A549 (cell line): ENCODE measurements around the gene CD99. TPM values are rescaled to one million over a fixed set of nuclear protein-coding genes. Genes with fewer than 3 reads are reported as not detected.

ENCODE experiments used
- ATAC-seq, 2 experiments: fragments of 200-7000 bp in 1 of 2; fragments of >200 bp in 1 of 2; cut with Nextera tagmentation in 1 of 2; cut with Tn5 transposase in 1 of 2; 3 replicates each; pipeline versions ENCODE4 v1.8.0 to v1.9.1; 2018 to 2020; ENCODE audit warnings: mild to moderate bottlenecking in 1 of 2, moderate library complexity in 1 of 2
- CTCF ChIA-PET: fragments of 300-600 bp; sonication (Branson Sonifier 250); formaldehyde crosslinking; extraction: SDS; loops from one replicate; lab custom pipeline; 2021; ENCODE audit warnings: antibody characterized with exemption, inconsistent platforms; lab: Yijun Ruan, JAX
- POLR2A ChIA-PET: fragments of 350-600 bp; formaldehyde crosslinking; extraction: SDS; loops from one replicate; lab custom pipeline; 2021; ENCODE audit warnings: antibody characterized with exemption, inconsistent platforms; lab: Yijun Ruan, JAX
- DNase-seq, 2 experiments: peaks; one replicate each; pipeline versions ENCODE4 v3.0.0 to v3.0.0-alpha.2; 2011 to 2016; ENCODE audit warnings: low read depth in 1 of 2, low spot score in 1 of 2
- FAIRE-seq: peaks from 2 replicates; lab custom pipeline; 2011; peaks lifted over from hg19 to GRCh38; lab: Jason Lieb, UNC
- H3K27ac ChIP-seq, 2 experiments: fragments of >200 bp; sonication (Bioruptor Twin); formaldehyde crosslinking; 3 replicates each; pipeline ENCODE4 v1.5.1; 2016 to 2017
- H3K4me1 ChIP-seq: fragments of >200 bp; sonication (Bioruptor Twin); formaldehyde crosslinking; 3 replicates; pipeline ENCODE4 v1.6.1; 2016
- H3K4me2 ChIP-seq: fragments of >200 bp; sonication (Bioruptor Twin); formaldehyde crosslinking; 3 replicates; pipeline ENCODE4 v1.6.1; 2016
- H3K4me3 ChIP-seq: fragments of >200 bp; sonication (Bioruptor Twin); formaldehyde crosslinking; 3 replicates; pipeline ENCODE4 v1.5.1; 2016
- H3K9me3 ChIP-seq: fragments of >200 bp; sonication (Bioruptor Twin); formaldehyde crosslinking; 3 replicates; pipeline ENCODE4 v1.6.1; 2016
- CBX8 ChIP-seq: fragments of 200-600 bp; sonication (generic); IDR thresholded peaks from 2 replicates; pipeline ENCODE4 v1.6.1; 2016
- CHD2 ChIP-seq: fragments of 150-350 bp; IDR thresholded peaks from 2 replicates; pipeline ENCODE4 v1.6.1; 2014; ENCODE audit warnings: low read length; ENCODE audit not compliant: partially characterized antibody
- CTCF ChIP-seq: fragments of >200 bp; sonication (Bioruptor Twin); formaldehyde crosslinking; IDR thresholded peaks from 3 replicates; pipeline ENCODE4 v1.5.1; 2016
- E2F6 ChIP-seq: IDR thresholded peaks from 2 replicates; pipeline ENCODE4 v1.6.1; 2012; ENCODE audit warnings: low read depth, borderline replicate concordance
- GATA3 ChIP-seq: IDR thresholded peaks from 2 replicates; pipeline ENCODE4 v1.6.1; 2012; ENCODE audit warnings: borderline replicate concordance
- HMGXB4 ChIP-seq: fragments of 250-450 bp; sonication (Bioruptor Pico); IDR thresholded peaks from 2 replicates; pipeline ENCODE4 v1.5.0; 2021; ENCODE audit warnings: mild to moderate bottlenecking, moderate library complexity, borderline replicate concordance
- HOXB5 ChIP-seq: fragments of 250-450 bp; sonication (Bioruptor Pico); IDR thresholded peaks from 2 replicates; pipeline ENCODE4 v1.5.0; 2020; ENCODE audit warnings: mild to moderate bottlenecking, moderate library complexity
- JUN ChIP-seq, 2 experiments: fragments of >200 bp; sonication (Bioruptor Twin); formaldehyde crosslinking; IDR thresholded peaks; 2 replicates in 1 of 2; 3 replicates in 1 of 2; pipeline ENCODE4 v1.6.1; 2016 to 2017
- PBX3 ChIP-seq: IDR thresholded peaks from 2 replicates; pipeline ENCODE4 v1.6.1; 2012
- PHF8 ChIP-seq: fragments of 200-600 bp; sonication (generic); IDR thresholded peaks from 2 replicates; pipeline ENCODE4 v1.6.1; 2016; ENCODE audit warnings: low read depth, mild to moderate bottlenecking, antibody characterized with exemption, moderate library complexity, borderline replicate concordance
- REST ChIP-seq: fragments of 200-600 bp; sonication (generic); IDR thresholded peaks from 2 replicates; pipeline ENCODE4 v1.6.1; 2016; ENCODE audit warnings: antibody characterized with exemption, mild to moderate bottlenecking, moderate library complexity
- SREBF2 ChIP-seq: fragments of 450-650 bp; IDR thresholded peaks from 2 replicates; pipeline ENCODE4 v1.6.1; 2014; ENCODE audit warnings: mild to moderate bottlenecking, moderate library complexity
- USF2 ChIP-seq: fragments of 450-650 bp; IDR thresholded peaks from 2 replicates; pipeline ENCODE4 v1.6.1; 2014; ENCODE audit warnings: antibody characterized with exemption
- ZC3H11A ChIP-seq: fragments of 450-650 bp; IDR thresholded peaks from 2 replicates; pipeline ENCODE4 v1.6.1; 2014; ENCODE audit warnings: antibody characterized with exemption, mild to moderate bottlenecking
- WGBS: methylation state at CpG from one replicate; pipeline ENCODE4 v1.1.6; 2017; ENCODE audit errors: missing lambda C conversion rate; 5-methylcytosine and 5-hydroxymethylcytosine counted together
- polyA plus RNA-seq, 4 experiments: library from polyadenylated mRNA; depleted of rRNA in 3 of 4; stranded (reverse); fragments of >200 nt; fragmentation: RNase III in 1 of 4; extraction: RNeasy Plus Mini Kit Qiagen cat#74134 plus additional on column Dnase treatment in 1 of 4; gene quantifications; 2 replicates in 3 of 4; 3 replicates in 1 of 4; pipeline ENCODE4 v1.2.3, GENCODE V29; 2011 to 2017

CD99 gene
- polyA plus RNA-seq, 2 of the 4 experiments (the other 2 are of a cell fraction) = 136 to 172 TPM

- H3K4me2 ChIP-seq = peak overlapping the region; percentile 83
- ChIA-PET POLR2A (no interaction called here), CTCF (no interaction called here)
- H3K4me3 ChIP-seq = peak overlapping the region; percentile 82
- WGBS = 2% methylated on average over 36 of the region's 42 CpGs
- H3K9me3 ChIP-seq = no peaks in the 10 kb centered on the region
- peak; percentile 52 to 67 for DNase-seq
- ATAC-seq = peak; percentile 55 to 66
- H3K27ac ChIP-seq = peak overlapping the region; percentile 85 to 94
- FAIRE-seq = no peak
- TF ChIP-seq REST (no peak), ZC3H11A (no peak), PBX3 (no peak), JUN (IDR thresholded peaks at IDR 0.05) (peak in 1 of 2 experiments; percentile 5; a peak in 1 of 5 replicates), SREBF2 (no peak), HOXB5 (CRISPR knock-in tag) (no peak), CTCF (no peak), PHF8 (0 out of 2 replicates have a peak, but pooled peaks have one; percentile 52), E2F6 (0 out of 2 replicates have a peak, but pooled peaks have one; percentile 0)
- peaks cover 20% of the 10 kb centered on the region for H3K4me1 ChIP-seq
These were observed 587 bp downstream of the CD99 start for GRCh38 chrX:2691543-2692220.

GRCh38 chrX:2692221-2693112, 1.4 kb downstream of the CD99 start:
- FAIRE-seq (no peak), ATAC-seq (peak in 1 of 2 experiments; percentile 14; a peak in 1 of 6 replicates)
- CTCF ChIA-PET = no interaction called here
- 20% methylated on average over 24 of the region's 24 CpGs for WGBS
- Histone ChIP-seq H3K4me1 (peaks cover 28% of the 10 kb centered on the region), H3K4me3 (peak overlapping the region; percentile 82), H3K9me3 (no peaks in the 10 kb centered on the region), H3K4me2 (peak overlapping the region; percentile 83)
- POLR2A ChIA-PET = no interaction called here
- TF ChIP-seq GATA3 = no peak
- TF ChIP-seq CHD2 = no peak
- TF ChIP-seq HMGXB4 = no peak
- TF ChIP-seq JUN (IDR thresholded peaks at IDR 0.05) = no peak
- TF ChIP-seq CBX8 = no peak
- no peak for TF ChIP-seq USF2
- TF ChIP-seq, all 56 proteins: peak for 0
- peak in 1 of 2 experiments; percentile 31 for DNase-seq
- peak overlapping the region; percentile 85 to 94 for H3K27ac ChIP-seq
